H1 (cell line): ENCODE results near the gene SEMA4D. TPM values are rescaled to one million over a fixed set of nuclear protein-coding genes. Genes with fewer than 3 reads are reported as not detected.

ENCODE experiments used
- CTCF ChIA-PET: fragments of 300-600 bp; sonication (Branson Sonifier 250); formaldehyde crosslinking; loops from one replicate; lab custom pipeline; 2021; ENCODE audit not compliant: partially characterized antibody; lab: Charles Lee
- POLR2A ChIA-PET: fragments of 300-600 bp; sonication (Branson Sonifier 250); formaldehyde crosslinking; loops from one replicate; lab custom pipeline; 2021; ENCODE audit warnings: inconsistent platforms; ENCODE audit not compliant: partially characterized antibody; lab: Charles Lee
- DNase-seq, 2 experiments: peaks; one replicate each; pipeline versions ENCODE4 v3.0.0 to v3.0.0-alpha.2; 2010 to 2022; ENCODE audit warnings: low spot score in 2 of 2, low read depth in 1 of 2, mixed read lengths in 1 of 2
- FAIRE-seq: peaks from 2 replicates; lab custom pipeline; 2011; peaks lifted over from hg19 to GRCh38; lab: Jason Lieb, UNC
- H2AFZ ChIP-seq: 2 replicates; pipeline ENCODE4 v1.8.1; 2012; ENCODE audit warnings: low read length, inconsistent platforms
- H2AK5ac ChIP-seq: 2 replicates; pipeline ENCODE4 v1.6.1; 2013; ENCODE audit warnings: low read depth, low read length
- H2BK120ac ChIP-seq: replicated peaks from 2 replicates; pipeline ENCODE3; 2013; ENCODE audit warnings: low read depth, low read length, inconsistent platforms
- H2BK12ac ChIP-seq: 2 replicates; pipeline ENCODE4 v1.6.1; 2013; ENCODE audit warnings: low read depth, low read length
- H2BK15ac ChIP-seq: 2 replicates; pipeline ENCODE4 v1.6.1; 2013; ENCODE audit warnings: low read length
- H2BK20ac ChIP-seq: 2 replicates; pipeline ENCODE4 v1.6.1; 2013; ENCODE audit warnings: low read length
- H2BK5ac ChIP-seq: 2 replicates; pipeline ENCODE4 v1.6.1; 2013; ENCODE audit warnings: low read depth, low read length
- H3K14ac ChIP-seq: 2 replicates; pipeline ENCODE4 v1.6.1; 2013; ENCODE audit warnings: inconsistent platforms; ENCODE audit not compliant: insufficient read length
- H3K18ac ChIP-seq: 2 replicates; pipeline ENCODE4 v1.6.1; 2013; ENCODE audit warnings: low read length; ENCODE audit errors: extremely low read depth
- H3K23ac ChIP-seq: 2 replicates; pipeline ENCODE4 v1.6.1; 2013; ENCODE audit warnings: inconsistent platforms; ENCODE audit not compliant: insufficient read length
- H3K23me2 ChIP-seq: 2 replicates; pipeline ENCODE4 v1.6.1; 2013; ENCODE audit warnings: low read depth, low read length
- H3K27ac ChIP-seq: 2 replicates; pipeline ENCODE4 v1.6.1; 2011; ENCODE audit warnings: low read depth, low read length, inconsistent platforms
- H3K27me3 ChIP-seq, 4 experiments: replicated peaks in 1 of 4; 1 replicate in 1 of 4; 2 replicates in 3 of 4; pipeline versions ENCODE4 v1.6.1 to v1.8.1; 2011 to 2013; ENCODE audit warnings: low read length in 3 of 4, mild to moderate bottlenecking in 3 of 4, inconsistent platforms in 2 of 4, mixed read lengths in 2 of 4, moderate library complexity in 1 of 4; ENCODE audit not compliant: control insufficient read depth in 3 of 4, insufficient read depth in 3 of 4; ENCODE audit errors: extremely low read depth in 1 of 4
- H3K36me3 ChIP-seq, 4 experiments: 2 replicates each; pipeline versions ENCODE4 v1.6.1 to v1.8.1; 2011 to 2013; ENCODE audit warnings: mild to moderate bottlenecking in 4 of 4, low read length in 3 of 4, moderate library complexity in 2 of 4, control low read depth in 1 of 4, inconsistent platforms in 1 of 4; ENCODE audit not compliant: insufficient read depth in 4 of 4, control insufficient read depth in 2 of 4
- H3K4ac ChIP-seq: replicated peaks from 2 replicates; pipeline ENCODE3; 2013; ENCODE audit warnings: low read length, low read depth, mixed read lengths, inconsistent platforms; ENCODE audit not compliant: insufficient read length
- H3K4me1 ChIP-seq, 4 experiments: replicated peaks in 1 of 4; 1 replicate in 1 of 4; 2 replicates in 3 of 4; pipeline versions ENCODE4 v1.6.1 to v1.8.1; 2011 to 2013; ENCODE audit warnings: low read length in 3 of 4, inconsistent platforms in 2 of 4, mixed read lengths in 1 of 4; ENCODE audit not compliant: insufficient read depth in 4 of 4, control insufficient read depth in 3 of 4
- H3K4me2 ChIP-seq, 2 experiments: 2 replicates each; pipeline versions ENCODE4 v1.6.1 to v1.8.1; 2011 to 2013; ENCODE audit warnings: low read depth in 2 of 2, low read length in 2 of 2, control low read depth in 1 of 2, inconsistent platforms in 1 of 2, mild to moderate bottlenecking in 1 of 2; ENCODE audit not compliant: insufficient read depth in 1 of 2
- H3K4me3 ChIP-seq, 4 experiments: fragments of 200-600, 300-600 bp in 1 of 4; sonication (generic), shearing (Covaris generic), sonication (Bioruptor Twin) in 1 of 4; 2 replicates each; pipeline versions ENCODE4 v1.5.1 to v1.8.1; 2011 to 2016; ENCODE audit warnings: low read length in 4 of 4, low read depth in 3 of 4, control low read depth in 2 of 4, inconsistent platforms in 2 of 4, mild to moderate bottlenecking in 2 of 4, mixed read lengths in 1 of 4, moderate library complexity in 1 of 4; ENCODE audit not compliant: insufficient read depth in 2 of 4; ENCODE audit errors: extremely low read depth in 1 of 4
- H3K56ac ChIP-seq: replicated peaks from 2 replicates; pipeline ENCODE3; 2013; ENCODE audit warnings: low read depth, mild to moderate bottlenecking, mixed read lengths, low read length, inconsistent platforms; ENCODE audit not compliant: insufficient read length
- H3K79me1 ChIP-seq: 2 replicates; pipeline ENCODE4 v1.6.1; 2013; ENCODE audit warnings: low read depth, low read length, control low read depth
- H3K79me2 ChIP-seq, 2 experiments: 2 replicates each; pipeline versions ENCODE4 v1.6.1 to v1.8.1; 2012 to 2013; ENCODE audit warnings: low read length in 2 of 2, mild to moderate bottlenecking in 2 of 2, inconsistent platforms in 1 of 2; ENCODE audit not compliant: insufficient read depth in 2 of 2, control insufficient read depth in 1 of 2
- H3K9ac ChIP-seq, 4 experiments: replicated peaks in 1 of 4; 1 replicate in 1 of 4; 2 replicates in 3 of 4; pipeline versions ENCODE4 v1.6.1 to v1.8.1; 2011 to 2013; ENCODE audit warnings: low read depth in 3 of 4, low read length in 3 of 4, control low read depth in 2 of 4, mild to moderate bottlenecking in 2 of 4, moderate library complexity in 2 of 4, inconsistent platforms in 1 of 4; ENCODE audit errors: extremely low read depth in 1 of 4
- H3K9me3 ChIP-seq, 2 experiments: 2 replicates each; pipeline versions ENCODE4 v1.6.1 to v1.8.1; 2012 to 2013; ENCODE audit warnings: mild to moderate bottlenecking in 2 of 2, moderate library complexity in 2 of 2, control low read depth in 1 of 2, inconsistent platforms in 1 of 2, low read depth in 1 of 2, low read length in 1 of 2, mixed read lengths in 1 of 2; ENCODE audit not compliant: insufficient read depth in 2 of 2
- H4K20me1 ChIP-seq, 2 experiments: replicated peaks in 1 of 2; 2 replicates each; pipeline versions ENCODE3 to v1.8.1; 2011 to 2013; ENCODE audit warnings: inconsistent platforms in 2 of 2, low read length in 2 of 2, mild to moderate bottlenecking in 1 of 2; ENCODE audit not compliant: insufficient read depth in 2 of 2, control insufficient read depth in 1 of 2
- H4K5ac ChIP-seq: 2 replicates; pipeline ENCODE4 v1.6.1; 2013; ENCODE audit warnings: low read length, low read depth, mixed read lengths, inconsistent platforms; ENCODE audit not compliant: insufficient read length
- H4K8ac ChIP-seq: 2 replicates; pipeline ENCODE4 v1.8.0; 2013; ENCODE audit warnings: mild to moderate bottlenecking, moderate library complexity, low read length, inconsistent platforms; ENCODE audit not compliant: insufficient read depth; ENCODE audit errors: extremely low read depth
- H4K91ac ChIP-seq: replicated peaks from 2 replicates; pipeline ENCODE3; 2013; ENCODE audit warnings: low read length, mixed read lengths, inconsistent platforms; ENCODE audit not compliant: insufficient read length
- FOSL1 ChIP-seq: IDR thresholded peaks from 2 replicates; pipeline ENCODE4 v1.6.1; 2011; ENCODE audit warnings: mild to moderate bottlenecking, low read depth, low read length, moderate library complexity; ENCODE audit not compliant: insufficient read depth
- TAF7 ChIP-seq: optimal IDR thresholded peaks from 2 replicates; pipeline ENCODE3; 2011; ENCODE audit warnings: low read depth, mild to moderate bottlenecking, inconsistent platforms, low read length, moderate library complexity, borderline replicate concordance
- WGBS, 2 experiments: shearing (Covaris generic) in 1 of 2; methylation state at CpG; one replicate each; pipeline versions ENCODE4 v1.1.6 to v1.1.7; 2013 to 2015; ENCODE audit warnings: low lambda C conversion rate in 2 of 2, mixed read lengths in 2 of 2, inconsistent platforms in 1 of 2, low coverage in 1 of 2, missing lambda C conversion rate in 1 of 2; ENCODE audit not compliant: insufficient replicate concordance in 2 of 2, insufficient coverage in 1 of 2, insufficient read length in 1 of 2; ENCODE audit errors: extremely low coverage in 1 of 2, missing lambda C conversion rate in 1 of 2; 5-methylcytosine and 5-hydroxymethylcytosine counted together
- polyA plus RNA-seq, 7 experiments: library from polyadenylated mRNA; depleted of rRNA in 3 of 7; stranded (reverse) in 5 of 7; unstranded in 2 of 7; fragments of >200 nt in 5 of 7; fragments of 200-250 nt in 2 of 7; gene quantifications; 1 replicate in 5 of 7; 2 replicates in 1 of 7; 4 replicates in 1 of 7; pipeline versions ENCODE4 v1.2.1 to v1.2.3, GENCODE V29; 2011 to 2013; ENCODE audit warnings: missing spikeins in 2 of 7, mixed read lengths in 2 of 7
- total RNA-seq: library from RNA; stranded (reverse); fragmentation: NEBNext Ultra II Directional; extraction: Animal tissue kit (Norgen Biotek cat#: 25700); gene quantifications from 2 replicates; pipeline ENCODE4 v1.2.1, GENCODE V29; 2021
- TF ChIP-seq, protein P1 (sequence below): IDR thresholded peaks from 2 replicates; pipeline ENCODE4 v1.6.1; 2011; ENCODE audit warnings: low read length, improper control_type of control experiment

The SEMA4D gene
- total and polyA plus RNA-seq, 2 of the 8 experiments (the other 6 are each of a cell fraction or from before 2014, with no cell fraction given), result 21.0 to 70.4 TPM

DNA sequence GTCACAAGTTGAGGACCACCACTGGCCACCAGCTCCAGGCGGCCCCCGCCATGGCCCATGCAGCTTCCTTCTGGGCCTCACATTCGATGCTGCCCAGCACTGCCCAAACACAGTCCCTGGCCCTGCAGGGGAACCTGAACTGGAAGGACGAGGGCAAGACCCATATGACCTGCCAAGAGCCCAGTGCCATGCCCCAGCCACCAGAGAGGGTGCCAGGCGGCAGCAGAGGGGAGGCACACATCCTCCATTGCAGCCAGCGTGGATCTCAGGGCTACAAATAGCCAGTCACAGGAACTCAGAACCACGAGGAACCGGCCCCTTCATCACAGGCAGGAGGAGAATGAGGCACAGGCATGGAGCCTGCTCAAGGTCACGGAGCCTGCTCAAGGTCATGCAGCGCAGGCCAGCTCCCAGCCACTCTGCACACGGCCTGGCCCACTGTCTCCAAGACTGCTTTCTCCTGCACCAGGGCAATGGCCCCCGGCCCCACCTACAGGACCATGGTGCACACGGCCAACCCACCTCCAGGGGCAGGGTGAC, 69.6 kb downstream of the SEMA4D start:
- H3K4ac ChIP-seq, result peak overlapping the region; percentile 44
- H3K4me3 ChIP-seq, result no peak overlapping the region
- ChIA-PET CTCF (interaction anchor here (0.8 to 8.9 kb wide), 41 partner anchors 9 to 675 kb away, joined by 3 to 147 read pairs (median 6); no protein-coding TSS in a partner anchor), POLR2A (interaction anchor here (1.0 to 2.3 kb wide), 5 partner anchors 9 to 165 kb away, joined by 3 to 14 read pairs (median 5); no protein-coding TSS in a partner anchor)
- H3K23ac ChIP-seq, result no peak overlapping the region
- H3K27ac ChIP-seq, result no peak overlapping the region; the same call in 1 of the 2 replicates
- peaks cover 0 to 4% of the 10 kb centered on the region in 2 experiments; a peak in 1 of 4 replicates for H3K9me3 ChIP-seq
- no peaks in the 10 kb centered on the region; the same call in 1 of the 2 replicates for H3K23me2 ChIP-seq
- H2BK5ac ChIP-seq, result peak overlapping the region; percentile 35; the same call in 1 of the 2 replicates
- H2AK5ac ChIP-seq, result peak overlapping the region; percentile 65; the same call in 1 of the 2 replicates
- no peak overlapping the region; the same call in 1 of the 2 replicates for H3K18ac ChIP-seq
- peaks cover 6 to 21% (median 14%) of the 10 kb centered on the region in 4 experiments for H3K4me1 ChIP-seq
- H3K79me2 ChIP-seq, result peaks cover 0 to 90% of the 10 kb centered on the region in 2 experiments; a peak in 2 of 4 replicates
- TF ChIP-seq, protein P1, sequence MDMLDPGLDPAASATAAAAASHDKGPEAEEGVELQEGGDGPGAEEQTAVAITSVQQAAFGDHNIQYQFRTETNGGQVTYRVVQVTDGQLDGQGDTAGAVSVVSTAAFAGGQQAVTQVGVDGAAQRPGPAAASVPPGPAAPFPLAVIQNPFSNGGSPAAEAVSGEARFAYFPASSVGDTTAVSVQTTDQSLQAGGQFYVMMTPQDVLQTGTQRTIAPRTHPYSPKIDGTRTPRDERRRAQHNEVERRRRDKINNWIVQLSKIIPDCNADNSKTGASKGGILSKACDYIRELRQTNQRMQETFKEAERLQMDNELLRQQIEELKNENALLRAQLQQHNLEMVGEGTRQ, result no peak
- TF ChIP-seq FOSL1 (no peak), TAF7 (no peak)
- TF ChIP-seq, all 59 proteins: peak for 0
- Histone ChIP-seq H3K36me3 (no peaks in the 10 kb centered on the region), H2AFZ (no peak overlapping the region), H3K4me2 (no peak overlapping the region), H4K91ac (peak overlapping the region; percentile 70), H2BK15ac (0 out of 2 replicates have a peak overlapping the region, but pooled peaks have one; percentile 61), H4K20me1 (peaks cover 0 to 5% of the 10 kb centered on the region in 2 experiments), H3K27me3 (no peaks in the 10 kb centered on the region), H2BK20ac (no peak overlapping the region), H3K14ac (no peak overlapping the region), H3K79me1 (peaks cover 28% of the 10 kb centered on the region; the same call in 1 of the 2 replicates), H3K9ac (0 out of 7 replicates have a peak overlapping the region, but pooled peaks of 1 of the 4 experiments have one; percentile 7), H4K5ac (no peak overlapping the region), H3K56ac (no peak overlapping the region), H2BK12ac (peak overlapping the region; percentile 39; the same call in 1 of the 2 replicates), H4K8ac (peak overlapping the region; percentile 45), H2BK120ac (no peak overlapping the region)
- 82% methylated on average over 13 of the region's 13 CpGs; no CpG with 5 or more reads in 1 of the 2 experiments for WGBS, 2 experiments
- FAIRE-seq (no peak), DNase-seq (no peak)
